C4-2B (cell line): Measurements from ENCODE around the gene COX8C.

ENCODE experiments used
- CTCF ChIP-seq: fragments of 450-650 bp; conservative IDR thresholded peaks from 2 replicates; pipeline ENCODE4 v1.5.1; 2017; ENCODE audit warnings: mild to moderate bottlenecking
- ZFX ChIP-seq: fragments of 450-650 bp; IDR thresholded peaks from 2 replicates; pipeline ENCODE4 v1.6.1; 2017

DNA sequence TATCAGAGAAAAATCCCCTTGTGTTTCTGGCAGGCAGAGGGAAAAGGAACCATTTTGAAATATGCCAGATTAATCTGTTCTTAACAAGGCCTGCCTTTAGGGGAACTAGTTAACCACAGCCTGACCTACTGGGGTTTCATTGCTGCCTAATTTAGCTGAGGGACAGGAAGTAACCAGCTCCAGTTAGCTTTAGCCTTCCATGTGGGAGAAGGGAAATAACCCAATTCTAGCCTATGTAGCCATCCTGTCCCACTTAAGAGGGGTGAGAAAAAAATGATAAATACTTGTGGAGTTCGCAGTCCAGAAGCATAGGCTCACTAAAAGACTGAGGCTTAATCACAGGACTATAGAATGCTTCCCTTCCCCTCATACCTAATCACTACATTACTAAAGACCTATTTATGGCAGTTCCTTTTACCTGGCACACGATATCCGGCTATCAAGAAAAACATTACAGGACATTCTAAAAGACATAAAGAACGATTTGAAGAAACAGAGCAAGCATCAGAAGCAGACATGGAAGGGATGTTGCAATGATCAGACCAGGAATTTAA lies 22.8 kb downstream of the COX8C start:
- no peak for TF ChIP-seq CTCF
- no peak for TF ChIP-seq ZFX
